NT2/D1 (cell line): ENCODE data around the gene FOXS1.

Experiments
- DNase-seq: peaks from one replicate; pipeline ENCODE4 v3.0.0-alpha.2; 2011; ENCODE audit warnings: low read depth, low spot score
- H3K27me3 ChIP-seq: 2 replicates; pipeline ENCODE4 v1.6.0; 2011; ENCODE audit warnings: mild to moderate bottlenecking; ENCODE audit not compliant: insufficient read length, insufficient read depth
- H3K36me3 ChIP-seq: 2 replicates; pipeline ENCODE4 v1.6.1; 2011; ENCODE audit warnings: mild to moderate bottlenecking, low read length, mixed read lengths; ENCODE audit not compliant: insufficient read depth, insufficient read length
- H3K4me1 ChIP-seq: 2 replicates; pipeline ENCODE4 v1.5.1; 2011; ENCODE audit not compliant: insufficient read depth, insufficient read length
- H3K4me3 ChIP-seq: 2 replicates; pipeline ENCODE4 v1.5.1; 2011; ENCODE audit warnings: low read depth; ENCODE audit not compliant: insufficient read length
- H3K9ac ChIP-seq: 2 replicates; pipeline ENCODE4 v1.6.0; 2011; ENCODE audit warnings: low read depth; ENCODE audit not compliant: insufficient read length
- H3K9me3 ChIP-seq: 2 replicates; pipeline ENCODE4 v1.5.1; 2011; ENCODE audit warnings: mild to moderate bottlenecking, low read length; ENCODE audit not compliant: insufficient read depth
- SUZ12 ChIP-seq: IDR thresholded peaks from 2 replicates; pipeline ENCODE4 v1.6.1; 2011; ENCODE audit not compliant: insufficient read length, insufficient read depth; ENCODE audit errors: extremely low read depth
- YY1 ChIP-seq: IDR thresholded peaks from 2 replicates; pipeline ENCODE4 v1.6.1; 2011; ENCODE audit not compliant: insufficient read length, insufficient read depth
- ZNF274 ChIP-seq: IDR thresholded peaks from 2 replicates; pipeline ENCODE4 v1.6.1; 2011; ENCODE audit warnings: mild to moderate bottlenecking, low read depth, low read length

The FOXS1 gene

GRCh38 chr20:31835977-31836852 lies 9.2 kb downstream of the FOXS1 start:
- Histone ChIP-seq H3K36me3 (no peaks in the 10 kb centered on the region), H3K27me3 (no peaks in the 10 kb centered on the region), H3K4me3 (no peak overlapping the region), H3K4me1 (peaks cover 32% of the 10 kb centered on the region), H3K9ac (peak overlapping the region; percentile 26), H3K9me3 (no peaks in the 10 kb centered on the region)
- no peak for DNase-seq
- no peak for TF ChIP-seq SUZ12
- TF ChIP-seq YY1: no peak
- TF ChIP-seq ZNF274: no peak

GRCh38 chr20:31835554-31835953 lies 9.8 kb downstream of the FOXS1 start:
- no peak for DNase-seq
- Histone ChIP-seq H3K9ac (peak overlapping the region; percentile 26), H3K4me3 (no peak overlapping the region), H3K36me3 (no peaks in the 10 kb centered on the region), H3K9me3 (no peaks in the 10 kb centered on the region), H3K4me1 (peaks cover 28% of the 10 kb centered on the region), H3K27me3 (no peaks in the 10 kb centered on the region)
- TF ChIP-seq SUZ12 (no peak), ZNF274 (no peak), YY1 (no peak)

- no peak overlapping the region for H3K4me3 ChIP-seq
- no peak for DNase-seq
- H3K9ac ChIP-seq: peak overlapping the region; percentile 50
- H3K9me3 ChIP-seq: no peaks in the 10 kb centered on the region
- no peak for TF ChIP-seq ZNF274
- no peak for TF ChIP-seq SUZ12
- no peak for TF ChIP-seq YY1
- H3K27me3 ChIP-seq: no peaks in the 10 kb centered on the region
- no peaks in the 10 kb centered on the region for H3K36me3 ChIP-seq
- peaks cover 28% of the 10 kb centered on the region for H3K4me1 ChIP-seq
Observed at GRCh38 chr20:31833931-31834521, 11.4 kb downstream of the FOXS1 start.

GRCh38 chr20:31833130-31833930 lies 12.1 kb downstream of the FOXS1 start:
- H3K9me3 ChIP-seq: no peaks in the 10 kb centered on the region
- no peak overlapping the region for H3K4me3 ChIP-seq
- H3K9ac ChIP-seq: peak overlapping the region; percentile 50
- no peaks in the 10 kb centered on the region for H3K27me3 ChIP-seq
- peak; percentile 63 for DNase-seq
- H3K4me1 ChIP-seq: peaks cover 28% of the 10 kb centered on the region
- TF ChIP-seq ZNF274 (no peak), YY1 (no peak), SUZ12 (no peak)
- no peaks in the 10 kb centered on the region for H3K36me3 ChIP-seq

GRCh38 chr20:31831771-31832306 lies 13.6 kb downstream of the FOXS1 start:
- H3K9me3 ChIP-seq: no peaks in the 10 kb centered on the region
- no peak for TF ChIP-seq YY1
- no peak for TF ChIP-seq ZNF274
- no peak for TF ChIP-seq SUZ12
- peaks cover 2% of the 10 kb centered on the region for H3K36me3 ChIP-seq
- no peaks in the 10 kb centered on the region for H3K27me3 ChIP-seq
- peaks cover 18% of the 10 kb centered on the region for H3K4me1 ChIP-seq
- no peak overlapping the region for H3K9ac ChIP-seq
- DNase-seq: no peak
- H3K4me3 ChIP-seq: no peak overlapping the region

- Histone ChIP-seq H3K4me1 (peaks cover 15% of the 10 kb centered on the region), H3K9ac (no peak overlapping the region), H3K27me3 (no peaks in the 10 kb centered on the region), H3K4me3 (no peak overlapping the region), H3K36me3 (peaks cover 5% of the 10 kb centered on the region), H3K9me3 (no peaks in the 10 kb centered on the region)
- no peak for DNase-seq
- TF ChIP-seq SUZ12 (no peak), YY1 (no peak), ZNF274 (no peak)
Observed at GRCh38 chr20:31831211-31831610, 14.2 kb downstream of the FOXS1 start.

- peaks cover 5% of the 10 kb centered on the region for H3K36me3 ChIP-seq
- TF ChIP-seq YY1: no peak
- no peak for TF ChIP-seq ZNF274
- no peak for TF ChIP-seq SUZ12
- H3K27me3 ChIP-seq: no peaks in the 10 kb centered on the region
- no peak overlapping the region for H3K9ac ChIP-seq
- H3K9me3 ChIP-seq: no peaks in the 10 kb centered on the region
- peaks cover 9% of the 10 kb centered on the region for H3K4me1 ChIP-seq
- no peak for DNase-seq
- H3K4me3 ChIP-seq: no peak overlapping the region
Observed at GRCh38 chr20:31830406-31830981, 14.9 kb downstream of the FOXS1 start.
